SU-DHL-6 (cell line): ENCODE results near the gene PITPNB.

Experiments used
- H2AFZ ChIP-seq: fragments of 200-600 bp; sonication (generic); 2 replicates; pipeline ENCODE4 v1.6.1; 2014; ENCODE audit warnings: low read depth, mild to moderate bottlenecking, moderate library complexity, mixed read lengths, antibody characterized with exemption, low read length; ENCODE audit not compliant: severe bottlenecking
- H3F3A ChIP-seq: fragments of 200-600 bp; shearing (Covaris generic); 2 replicates; pipeline ENCODE4 v1.6.0; 2016; ENCODE audit warnings: antibody characterized with exemption, mild to moderate bottlenecking; ENCODE audit not compliant: insufficient read depth
- H3K27ac ChIP-seq: fragments of 200-600 bp; sonication (generic); 2 replicates; pipeline ENCODE4 v1.5.1; 2016; ENCODE audit warnings: low read depth, mild to moderate bottlenecking, low read length, moderate library complexity, mixed read lengths
- H3K27me3 ChIP-seq: fragments of 200-600 bp; sonication (generic), shearing (Covaris generic); 2 replicates; pipeline ENCODE4 v1.6.0; 2014; ENCODE audit warnings: mild to moderate bottlenecking, low read length
- H3K36me3 ChIP-seq: fragments of 200-600 bp; sonication (generic); 2 replicates; pipeline ENCODE4 v1.6.1; 2014; ENCODE audit warnings: mild to moderate bottlenecking, low read length, mixed read lengths
- H3K4me2 ChIP-seq: fragments of 300-600, 200-600 bp; shearing (Covaris generic), sonication (generic); 2 replicates; pipeline ENCODE4 v1.6.0; 2014; ENCODE audit warnings: low read length, low read depth, mild to moderate bottlenecking; ENCODE audit not compliant: poor library complexity, severe bottlenecking
- H3K4me3 ChIP-seq: fragments of 200-600 bp; sonication (generic); 2 replicates; pipeline ENCODE4 v1.5.1; 2014; ENCODE audit warnings: antibody characterized with exemption, low read length, mild to moderate bottlenecking, mixed read lengths; ENCODE audit not compliant: insufficient read depth, poor library complexity, severe bottlenecking
- H3K79me2 ChIP-seq: fragments of 200-600 bp; sonication (generic); 2 replicates; pipeline ENCODE4 v1.6.1; 2014; ENCODE audit warnings: mild to moderate bottlenecking, low read length, moderate library complexity; ENCODE audit not compliant: insufficient read depth
- H3K9ac ChIP-seq: fragments of 200-600 bp; sonication (generic); 2 replicates; pipeline ENCODE4 v1.7.0; 2014; ENCODE audit warnings: mild to moderate bottlenecking, low read length
- H3K9me2 ChIP-seq: fragments of 200-600 bp; sonication (generic); replicated peaks from 2 replicates; pipeline ENCODE4 v1.6.1; 2014; ENCODE audit warnings: low read length; ENCODE audit not compliant: insufficient read depth
- H3K9me3 ChIP-seq: fragments of 200-600 bp; sonication (generic); 2 replicates; pipeline ENCODE4 v1.6.1; 2014; ENCODE audit warnings: low read length, mixed read lengths; ENCODE audit not compliant: insufficient read depth
- H4K20me1 ChIP-seq: fragments of 200-600 bp; sonication (generic); 2 replicates; pipeline ENCODE4 v1.6.1; 2014; ENCODE audit warnings: low read depth, mild to moderate bottlenecking, antibody characterized with exemption, low read length, moderate library complexity, mixed read lengths
- EZH2phosphoT487 ChIP-seq: fragments of 200-600 bp; sonication (generic), shearing (Covaris generic); conservative IDR thresholded peaks from 2 replicates; pipeline ENCODE4 v1.6.1; 2018; ENCODE audit warnings: mild to moderate bottlenecking, antibody characterized with exemption, low read length, moderate library complexity, mixed read lengths
- TF ChIP-seq, protein P1 (sequence below): fragments of 200-600 bp; sonication (generic); IDR thresholded peaks from one replicate; pipeline ENCODE4 v1.5.1; 2017; ENCODE audit warnings: antibody characterized with exemption, mild to moderate bottlenecking, low read length, moderate library complexity; ENCODE audit not compliant: insufficient read depth, poor library complexity, severe bottlenecking

PITPNB gene

DNA sequence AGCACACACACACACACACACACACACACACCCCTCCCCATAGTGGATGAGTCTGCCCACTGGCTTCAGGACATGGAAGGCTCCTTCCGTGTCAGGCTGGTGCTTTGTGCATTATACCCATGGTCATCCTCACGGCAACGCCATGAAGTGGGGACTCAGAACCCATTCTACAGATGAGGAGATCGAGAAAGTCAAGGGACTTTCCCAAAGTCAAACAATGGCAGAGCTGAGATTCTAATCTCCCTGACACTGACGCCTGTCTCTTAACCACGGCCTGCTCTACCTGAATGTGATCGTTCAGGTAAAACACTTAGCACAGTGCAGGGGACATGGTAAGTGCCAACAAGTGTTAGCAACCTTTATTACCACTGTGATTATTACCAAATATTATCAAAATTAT is 113.2 kb downstream of the PITPNB start:
- H3K4me2 ChIP-seq = no peak overlapping the region

DNA sequence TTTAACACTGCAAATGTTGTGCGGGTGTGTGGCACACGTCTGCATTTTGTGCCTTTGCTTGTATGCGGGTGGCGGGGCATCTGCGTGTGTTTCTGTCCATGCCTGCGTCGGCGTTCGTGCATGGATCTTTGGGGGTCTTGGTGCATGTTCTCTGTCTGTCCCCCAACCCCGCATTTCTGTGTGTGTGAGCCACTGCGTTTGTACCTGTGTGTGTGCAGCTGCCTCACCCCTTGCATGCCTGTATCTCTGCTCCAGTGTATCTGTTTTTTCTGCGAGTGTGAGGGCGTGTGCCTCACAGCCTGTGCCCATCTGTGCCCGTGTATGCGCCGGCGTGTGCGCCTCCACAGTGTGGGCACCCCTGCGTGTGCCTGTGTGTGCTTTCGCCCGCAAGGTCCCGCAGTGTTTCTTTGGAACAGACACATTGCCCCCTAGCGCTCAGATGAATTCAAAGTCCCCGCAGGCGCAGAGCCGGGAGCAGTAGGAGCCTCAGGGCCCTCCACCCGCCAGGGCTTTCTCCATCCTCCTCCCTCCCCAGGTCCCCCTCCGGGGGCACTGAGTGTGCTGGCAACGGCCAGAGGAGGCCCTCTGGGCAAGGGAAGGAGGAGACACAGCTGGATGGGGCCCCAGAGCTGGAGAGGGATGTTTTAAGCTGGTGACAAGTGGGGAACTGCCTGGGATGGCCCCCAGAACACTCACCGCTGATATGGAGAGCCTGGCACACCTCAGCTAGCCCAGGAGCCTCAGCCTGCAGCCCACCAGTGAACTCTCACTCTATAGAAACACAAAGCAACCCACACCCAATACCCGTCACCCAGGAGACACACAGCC is 114.4 kb downstream of the PITPNB start:
- Histone ChIP-seq H3F3A (no peaks in the 10 kb centered on the region), H3K9ac (no peak overlapping the region), H3K9me3 (no peaks in the 10 kb centered on the region), H3K27ac (no peak overlapping the region), H3K27me3 (no peaks in the 10 kb centered on the region), H4K20me1 (no peaks in the 10 kb centered on the region), H3K36me3 (no peaks in the 10 kb centered on the region), H3K79me2 (no peaks in the 10 kb centered on the region), H2AFZ (no peak overlapping the region), H3K4me3 (no peak overlapping the region), H3K9me2 (no peaks in the 10 kb centered on the region), H3K4me2 (no peak overlapping the region)
- TF ChIP-seq, protein P1, sequence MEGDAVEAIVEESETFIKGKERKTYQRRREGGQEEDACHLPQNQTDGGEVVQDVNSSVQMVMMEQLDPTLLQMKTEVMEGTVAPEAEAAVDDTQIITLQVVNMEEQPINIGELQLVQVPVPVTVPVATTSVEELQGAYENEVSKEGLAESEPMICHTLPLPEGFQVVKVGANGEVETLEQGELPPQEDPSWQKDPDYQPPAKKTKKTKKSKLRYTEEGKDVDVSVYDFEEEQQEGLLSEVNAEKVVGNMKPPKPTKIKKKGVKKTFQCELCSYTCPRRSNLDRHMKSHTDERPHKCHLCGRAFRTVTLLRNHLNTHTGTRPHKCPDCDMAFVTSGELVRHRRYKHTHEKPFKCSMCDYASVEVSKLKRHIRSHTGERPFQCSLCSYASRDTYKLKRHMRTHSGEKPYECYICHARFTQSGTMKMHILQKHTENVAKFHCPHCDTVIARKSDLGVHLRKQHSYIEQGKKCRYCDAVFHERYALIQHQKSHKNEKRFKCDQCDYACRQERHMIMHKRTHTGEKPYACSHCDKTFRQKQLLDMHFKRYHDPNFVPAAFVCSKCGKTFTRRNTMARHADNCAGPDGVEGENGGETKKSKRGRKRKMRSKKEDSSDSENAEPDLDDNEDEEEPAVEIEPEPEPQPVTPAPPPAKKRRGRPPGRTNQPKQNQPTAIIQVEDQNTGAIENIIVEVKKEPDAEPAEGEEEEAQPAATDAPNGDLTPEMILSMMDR = peak; percentile 48
- no peak for TF ChIP-seq EZH2phosphoT487

More for the DNA sequence above, 113.2 kb downstream of the PITPNB start:
- Histone ChIP-seq H3K9ac (no peak overlapping the region), H4K20me1 (no peaks in the 10 kb centered on the region), H3K27me3 (no peaks in the 10 kb centered on the region), H2AFZ (no peak overlapping the region), H3K27ac (no peak overlapping the region), H3K9me3 (no peaks in the 10 kb centered on the region), H3K79me2 (no peaks in the 10 kb centered on the region), H3K36me3 (no peaks in the 10 kb centered on the region), H3K9me2 (no peaks in the 10 kb centered on the region), H3F3A (no peaks in the 10 kb centered on the region), H3K4me3 (no peak overlapping the region)
- TF ChIP-seq EZH2phosphoT487 = no peak
- TF ChIP-seq, protein P1 = no peak

DNA sequence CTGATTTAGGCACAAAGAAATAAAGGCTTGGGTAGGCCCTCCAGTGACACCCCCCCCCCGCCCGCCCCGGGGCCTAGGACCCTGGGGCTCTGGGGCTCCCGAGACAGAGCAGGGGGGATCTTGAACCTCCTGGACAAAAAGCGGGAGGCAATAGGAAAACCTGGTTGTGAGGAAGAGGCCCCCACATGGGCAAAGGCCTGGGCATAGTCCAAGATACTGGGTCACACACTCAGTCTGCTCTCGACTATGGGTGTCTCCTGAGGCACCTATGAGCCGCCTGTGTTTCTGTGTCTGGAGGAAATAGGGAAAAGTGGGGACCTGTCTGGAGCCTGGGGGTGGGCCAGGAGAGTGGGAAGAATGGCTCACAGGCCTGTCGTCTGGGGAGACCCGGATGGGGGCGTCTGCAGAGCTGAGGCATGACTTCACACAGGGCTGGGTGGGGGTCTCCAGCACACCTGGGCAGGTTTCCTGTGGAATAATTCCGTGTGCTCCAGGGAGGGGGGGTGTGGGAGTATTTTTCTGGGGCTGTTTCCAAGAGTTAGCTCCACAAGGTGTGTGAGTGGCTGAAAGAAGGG is 115.1 kb downstream of the PITPNB start:
- Histone ChIP-seq H3K27ac (no peak overlapping the region), H2AFZ (no peak overlapping the region), H3K36me3 (no peaks in the 10 kb centered on the region), H3K9ac (no peak overlapping the region), H3K9me2 (no peaks in the 10 kb centered on the region), H3K9me3 (no peaks in the 10 kb centered on the region), H3K79me2 (no peaks in the 10 kb centered on the region), H3K4me3 (no peak overlapping the region), H3K4me2 (no peak overlapping the region), H3F3A (no peaks in the 10 kb centered on the region), H4K20me1 (no peaks in the 10 kb centered on the region), H3K27me3 (no peaks in the 10 kb centered on the region)
- no peak for TF ChIP-seq EZH2phosphoT487
- TF ChIP-seq, protein P1 = no peak
